ENCODE measurements around the gene GCK.

Gene GCK

DNA sequence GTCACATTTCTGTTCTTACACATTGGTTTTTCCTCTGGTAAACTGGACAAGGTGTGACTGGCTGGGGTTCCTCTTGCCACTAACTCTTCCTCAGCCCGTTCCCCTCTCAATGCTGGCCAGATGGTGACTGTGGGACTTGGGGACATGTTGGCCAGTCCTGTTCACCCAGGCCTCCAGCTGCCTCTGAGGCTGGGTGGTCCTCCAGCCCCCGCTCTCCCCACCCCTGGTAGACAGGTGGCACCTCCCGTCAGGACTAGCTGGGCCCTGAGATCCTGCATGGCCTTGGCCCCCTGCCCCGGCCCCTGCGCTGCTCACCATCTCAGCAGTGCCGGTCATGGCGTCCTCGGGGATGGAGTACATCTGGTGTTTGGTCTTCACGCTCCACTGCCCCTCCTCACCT is 37.3 kb downstream of the GCK start:
- H2BK12ac ChIP-seq (ENCODE audit: low read length), result no peak overlapping the region
- H3K27ac ChIP-seq (ENCODE audit: low read depth, low read length), result no peak overlapping the region
- no peak overlapping the region for H3K23ac ChIP-seq (ENCODE audit: low read length)
- no peak overlapping the region for H3K4me3 ChIP-seq (ENCODE audit: low read depth, low read length)
- DNase-seq, result no peak
- H4K12ac ChIP-seq (ENCODE audit: low read depth, low read length), result no peak overlapping the region
- no peak overlapping the region for H3K14ac ChIP-seq (ENCODE audit: low read length)
- no peak overlapping the region for H2BK120ac ChIP-seq (ENCODE audit: insufficient read depth, low read length, poor library complexity)
- H2BK5ac ChIP-seq (ENCODE audit: low read depth, low read length, poor library complexity), result no peak overlapping the region
- peaks cover 5 to 13% of the 10 kb centered on the region in 2 experiments for H3K4me1 ChIP-seq (ENCODE audit: control insufficient read depth in 1 of 2, insufficient read depth in 2 of 2, low read length in 2 of 2)
- H3K4me2 ChIP-seq (ENCODE audit: low read length), result no peak overlapping the region
- H3K79me1 ChIP-seq (ENCODE audit: low read length), result no peaks in the 10 kb centered on the region
- no peak overlapping the region for H4K91ac ChIP-seq (ENCODE audit: low read depth, low read length)
- H3K18ac ChIP-seq (ENCODE audit: low read length), result no peak overlapping the region
- H3K9me3 ChIP-seq (ENCODE audit: insufficient read depth, low read depth, low read length), result peaks cover 2% of the 10 kb centered on the region
- no peak overlapping the region for H2AK5ac ChIP-seq (ENCODE audit: low read length)
- no peaks in the 10 kb centered on the region for H3K27me3 ChIP-seq (ENCODE audit: insufficient read depth, low read length)
- WGBS (ENCODE audit: extremely low coverage, insufficient coverage, insufficient read length), result no CpG with 5 or more reads among the region's 9 CpGs
- no peaks in the 10 kb centered on the region for H3K36me3 ChIP-seq (ENCODE audit: control insufficient read depth in 1 of 2, insufficient read depth in 2 of 2, low read length in 2 of 2)
- H3K79me2 ChIP-seq (ENCODE audit: control insufficient read depth, insufficient read depth, low read length, poor library complexity), result no peaks in the 10 kb centered on the region
- no peak overlapping the region for H4K8ac ChIP-seq (ENCODE audit: low read depth, low read length)
- H2AFZ ChIP-seq (ENCODE audit: insufficient read depth, low read length, poor library complexity), result no peak overlapping the region
- no peak overlapping the region for H3K4ac ChIP-seq (ENCODE audit: low read depth, low read length)
- no peak overlapping the region for H3K9ac ChIP-seq (ENCODE audit: low read length)

DNA sequence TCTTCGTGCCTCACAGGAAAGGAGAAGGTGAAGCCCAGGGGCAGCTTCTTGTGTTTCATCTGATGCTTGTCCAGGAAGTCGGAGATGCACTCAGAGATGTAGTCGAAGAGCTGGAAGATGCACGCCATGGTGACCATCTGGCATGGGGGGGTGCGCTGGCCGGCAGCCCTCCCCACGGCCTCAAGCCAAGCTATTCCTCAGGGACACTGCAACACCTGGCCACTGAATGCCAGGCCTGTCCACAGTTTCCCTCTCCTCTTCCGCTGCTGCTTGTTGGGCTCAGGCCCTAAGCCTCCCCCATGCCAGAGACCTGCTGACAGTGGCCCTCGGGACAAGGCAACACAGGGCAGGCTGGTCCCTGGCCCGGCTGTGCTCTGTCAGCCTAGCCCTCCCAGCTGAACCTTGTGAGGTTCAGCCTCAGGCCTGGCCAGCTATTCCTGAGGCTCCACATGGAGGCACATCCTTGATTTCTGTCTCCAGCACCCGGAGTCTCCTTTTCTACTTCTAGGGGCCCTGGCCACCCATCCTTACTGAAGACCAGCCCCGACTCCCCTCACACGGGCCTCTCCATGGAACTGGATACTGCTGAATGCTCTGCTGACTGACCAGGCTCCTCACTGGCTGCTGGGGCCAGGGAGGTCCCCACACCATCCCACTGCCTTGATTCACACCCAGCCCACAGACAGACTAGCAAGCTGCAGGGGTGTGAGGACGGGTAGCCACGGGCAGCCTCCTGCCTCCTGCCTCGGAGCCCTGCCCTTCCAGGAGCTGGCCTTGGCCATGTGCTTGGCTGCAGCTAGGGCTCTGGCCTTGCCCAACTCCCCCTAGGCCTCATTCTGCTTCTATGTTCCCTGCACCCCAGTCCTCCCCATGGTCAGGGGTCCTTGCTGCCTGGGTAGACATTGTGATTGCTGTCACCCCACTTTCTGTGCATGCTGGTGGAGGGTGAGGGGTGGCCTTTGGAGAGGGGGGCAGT is 38.0 kb downstream of the GCK start:
- Histone ChIP-seq H2AFZ (ENCODE audit: insufficient read depth, low read length, poor library complexity) (no peak overlapping the region), H2AK5ac (ENCODE audit: low read length) (no peak overlapping the region), H2BK120ac (ENCODE audit: insufficient read depth, low read length, poor library complexity) (no peak overlapping the region), H4K91ac (ENCODE audit: low read depth, low read length) (no peak overlapping the region), H3K4me3 (ENCODE audit: low read depth, low read length) (no peak overlapping the region), H3K4me2 (ENCODE audit: low read length) (no peak overlapping the region), H3K79me1 (ENCODE audit: low read length) (no peaks in the 10 kb centered on the region), H3K27ac (ENCODE audit: low read depth, low read length) (no peak overlapping the region), H3K18ac (ENCODE audit: low read length) (no peak overlapping the region), H4K12ac (ENCODE audit: low read depth, low read length) (no peak overlapping the region), H3K23ac (ENCODE audit: low read length) (no peak overlapping the region), H3K9me3 (ENCODE audit: insufficient read depth, low read depth, low read length) (peaks cover 3% of the 10 kb centered on the region), H3K4ac (ENCODE audit: low read depth, low read length) (no peak overlapping the region), H3K14ac (ENCODE audit: low read length) (no peak overlapping the region), H3K79me2 (ENCODE audit: control insufficient read depth, insufficient read depth, low read length, poor library complexity) (no peaks in the 10 kb centered on the region), H3K4me1 (ENCODE audit: control insufficient read depth in 1 of 2, insufficient read depth in 2 of 2, low read length in 2 of 2) (peaks cover 7 to 17% of the 10 kb centered on the region in 2 experiments), H2BK5ac (ENCODE audit: low read depth, low read length, poor library complexity) (no peak overlapping the region), H3K36me3 (ENCODE audit: control insufficient read depth in 1 of 2, insufficient read depth in 2 of 2, low read length in 2 of 2) (no peaks in the 10 kb centered on the region), H3K27me3 (ENCODE audit: insufficient read depth, low read length) (no peaks in the 10 kb centered on the region), H4K8ac (ENCODE audit: low read depth, low read length) (no peak overlapping the region), H3K9ac (ENCODE audit: low read length) (no peak overlapping the region), H2BK12ac (ENCODE audit: low read length) (no peak overlapping the region)
- no peak for DNase-seq
- no CpG with 5 or more reads among the region's 16 CpGs for WGBS (ENCODE audit: extremely low coverage, insufficient coverage, insufficient read length)

GRCh38 chr7:44150466-44150832 is 38.8 kb downstream of the GCK start:
- no peak overlapping the region for H3K14ac ChIP-seq (ENCODE audit: low read length)
- no peaks in the 10 kb centered on the region for H3K79me2 ChIP-seq (ENCODE audit: control insufficient read depth, insufficient read depth, low read length, poor library complexity)
- WGBS (ENCODE audit: extremely low coverage, insufficient coverage, insufficient read length), result no CpG with 5 or more reads among the region's 5 CpGs
- H3K9me3 ChIP-seq (ENCODE audit: insufficient read depth, low read depth, low read length), result peaks cover 5% of the 10 kb centered on the region
- no peak overlapping the region for H4K8ac ChIP-seq (ENCODE audit: low read depth, low read length)
- no peak overlapping the region for H4K91ac ChIP-seq (ENCODE audit: low read depth, low read length)
- no peak overlapping the region for H3K9ac ChIP-seq (ENCODE audit: low read length)
- H3K23ac ChIP-seq (ENCODE audit: low read length), result no peak overlapping the region
- peaks cover 5% of the 10 kb centered on the region for H3K27me3 ChIP-seq (ENCODE audit: insufficient read depth, low read length)
- H3K4me2 ChIP-seq (ENCODE audit: low read length), result no peak overlapping the region
- no peak overlapping the region for H2BK120ac ChIP-seq (ENCODE audit: insufficient read depth, low read length, poor library complexity)
- H3K4me3 ChIP-seq (ENCODE audit: low read depth, low read length), result no peak overlapping the region
- no peak overlapping the region for H2AFZ ChIP-seq (ENCODE audit: insufficient read depth, low read length, poor library complexity)
- no peak overlapping the region for H2AK5ac ChIP-seq (ENCODE audit: low read length)
- no peak overlapping the region for H4K12ac ChIP-seq (ENCODE audit: low read depth, low read length)
- peaks cover 7 to 19% of the 10 kb centered on the region in 2 experiments for H3K4me1 ChIP-seq (ENCODE audit: control insufficient read depth in 1 of 2, insufficient read depth in 2 of 2, low read length in 2 of 2)
- H3K18ac ChIP-seq (ENCODE audit: low read length), result no peak overlapping the region
- H3K4ac ChIP-seq (ENCODE audit: low read depth, low read length), result no peak overlapping the region
- no peaks in the 10 kb centered on the region for H3K36me3 ChIP-seq (ENCODE audit: control insufficient read depth in 1 of 2, insufficient read depth in 2 of 2, low read length in 2 of 2)
- H2BK12ac ChIP-seq (ENCODE audit: low read length), result no peak overlapping the region
- DNase-seq, result no peak
- no peaks in the 10 kb centered on the region for H3K79me1 ChIP-seq (ENCODE audit: low read length)
- H3K27ac ChIP-seq (ENCODE audit: low read depth, low read length), result no peak overlapping the region
- H2BK5ac ChIP-seq (ENCODE audit: low read depth, low read length, poor library complexity), result no peak overlapping the region

DNA sequence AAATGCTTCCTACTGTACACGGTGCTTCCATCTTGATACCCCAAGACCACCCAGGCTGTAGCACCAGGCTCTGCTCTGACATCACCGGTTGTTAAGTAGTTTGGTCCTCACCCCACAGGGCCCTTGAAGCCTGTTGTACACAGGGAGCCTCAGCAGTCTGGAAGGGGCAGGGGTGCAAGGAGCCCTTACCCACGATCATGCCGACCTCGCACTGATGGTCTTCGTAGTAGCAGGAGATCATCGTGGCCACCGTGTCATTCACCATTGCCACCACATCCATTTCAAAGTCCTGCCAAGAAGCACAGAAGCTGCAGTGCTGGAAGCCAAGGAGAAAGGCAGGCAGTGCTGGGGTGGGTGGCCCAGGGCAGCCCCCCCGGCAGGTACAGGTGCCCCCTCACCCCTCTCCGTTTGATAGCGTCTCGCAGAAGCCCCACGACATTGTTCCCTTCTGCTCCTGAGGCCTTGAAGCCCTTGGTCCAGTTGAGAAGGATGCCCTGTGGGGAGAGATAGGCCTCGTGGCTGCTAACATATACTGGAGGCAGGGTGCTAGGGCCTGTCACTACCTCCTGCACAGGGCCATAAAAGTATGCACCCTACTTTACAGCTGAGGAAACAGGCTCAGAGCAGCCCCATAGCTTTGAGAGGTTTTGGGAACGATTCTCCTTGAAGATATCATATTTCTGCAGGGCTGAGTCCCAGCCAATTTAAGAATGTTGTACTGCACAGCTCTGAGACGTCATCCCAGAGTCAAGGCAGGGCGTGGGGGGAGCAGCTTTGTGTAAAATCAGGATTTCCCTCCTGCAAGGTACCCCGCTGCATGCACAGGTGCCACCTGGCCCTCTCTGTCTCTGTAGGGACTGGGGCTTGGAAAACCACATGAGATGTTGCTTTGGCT is 39.4 kb downstream of the GCK start:
- peaks cover 5 to 19% of the 10 kb centered on the region in 2 experiments for H3K4me1 ChIP-seq (ENCODE audit: control insufficient read depth in 1 of 2, insufficient read depth in 2 of 2, low read length in 2 of 2)
- H4K91ac ChIP-seq (ENCODE audit: low read depth, low read length), result no peak overlapping the region
- H3K27me3 ChIP-seq (ENCODE audit: insufficient read depth, low read length), result peaks cover 11% of the 10 kb centered on the region
- no peak overlapping the region for H3K4ac ChIP-seq (ENCODE audit: low read depth, low read length)
- no peak overlapping the region for H3K14ac ChIP-seq (ENCODE audit: low read length)
- no peak overlapping the region for H2BK12ac ChIP-seq (ENCODE audit: low read length)
- H3K4me3 ChIP-seq (ENCODE audit: low read depth, low read length), result no peak overlapping the region
- H3K18ac ChIP-seq (ENCODE audit: low read length), result no peak overlapping the region
- no CpG with 5 or more reads among the region's 18 CpGs for WGBS (ENCODE audit: extremely low coverage, insufficient coverage, insufficient read length)
- H3K4me2 ChIP-seq (ENCODE audit: low read length), result no peak overlapping the region
- H3K23ac ChIP-seq (ENCODE audit: low read length), result no peak overlapping the region
- H3K9ac ChIP-seq (ENCODE audit: low read length), result no peak overlapping the region
- H2AK5ac ChIP-seq (ENCODE audit: low read length), result no peak overlapping the region
- no peaks in the 10 kb centered on the region for H3K79me1 ChIP-seq (ENCODE audit: low read length)
- H3K27ac ChIP-seq (ENCODE audit: low read depth, low read length), result no peak overlapping the region
- H2BK120ac ChIP-seq (ENCODE audit: insufficient read depth, low read length, poor library complexity), result no peak overlapping the region
- H2AFZ ChIP-seq (ENCODE audit: insufficient read depth, low read length, poor library complexity), result no peak overlapping the region
- H2BK5ac ChIP-seq (ENCODE audit: low read depth, low read length, poor library complexity), result no peak overlapping the region
- DNase-seq, result no peak
- H3K9me3 ChIP-seq (ENCODE audit: insufficient read depth, low read depth, low read length), result peaks cover 11% of the 10 kb centered on the region
- no peak overlapping the region for H4K8ac ChIP-seq (ENCODE audit: low read depth, low read length)
- no peaks in the 10 kb centered on the region for H3K36me3 ChIP-seq (ENCODE audit: control insufficient read depth in 1 of 2, insufficient read depth in 2 of 2, low read length in 2 of 2)
- no peaks in the 10 kb centered on the region for H3K79me2 ChIP-seq (ENCODE audit: control insufficient read depth, insufficient read depth, low read length, poor library complexity)
- H4K12ac ChIP-seq (ENCODE audit: low read depth, low read length), result no peak overlapping the region

All from trophoblast cell (in vitro differentiated cells and primary cell).